Rectal smooth muscle tissue (tissue), 1 donor: ENCODE data around the gene SLC16A8.
A peak's percentile ranks its signal among the peaks of the same experiment; 100 is the strongest.

ENCODE experiments used
- H3K27ac ChIP-seq: one replicate; pipeline ENCODE4 v1.7.0; 2013; ENCODE audit warnings: low read depth, low read length, inconsistent platforms
- H3K27me3 ChIP-seq: one replicate; pipeline ENCODE4 v1.7.0; 2013; ENCODE audit warnings: low read length; ENCODE audit not compliant: control insufficient read depth, insufficient read depth
- H3K36me3 ChIP-seq: one replicate; pipeline ENCODE4 v1.7.0; 2013; ENCODE audit warnings: low read length; ENCODE audit not compliant: control insufficient read depth, insufficient read depth
- H3K4me1 ChIP-seq: one replicate; pipeline ENCODE4 v1.7.0; 2013; ENCODE audit warnings: low read length; ENCODE audit not compliant: control insufficient read depth, insufficient read depth
- H3K4me3 ChIP-seq: one replicate; pipeline ENCODE4 v1.7.0; 2013; ENCODE audit warnings: low read length
- H3K9ac ChIP-seq: one replicate; pipeline ENCODE4 v1.7.0; 2013; ENCODE audit warnings: low read length

The SLC16A8 gene

GRCh38 chr22:38088629-38089473 lies 4.9 kb upstream of the SLC16A8 start:
- no peak overlapping the region for H3K9ac ChIP-seq
- H3K27me3 ChIP-seq = peaks cover 2% of the 10 kb centered on the region
- no peak overlapping the region for H3K27ac ChIP-seq
- H3K4me3 ChIP-seq = no peak overlapping the region
- no peaks in the 10 kb centered on the region for H3K36me3 ChIP-seq
- no peaks in the 10 kb centered on the region for H3K4me1 ChIP-seq

GRCh38 chr22:38087855-38088254 lies 3.9 kb upstream of the SLC16A8 start:
- Histone ChIP-seq H3K4me1 (no peaks in the 10 kb centered on the region), H3K9ac (no peak overlapping the region), H3K4me3 (no peak overlapping the region), H3K27me3 (peaks cover 4% of the 10 kb centered on the region), H3K27ac (no peak overlapping the region), H3K36me3 (no peaks in the 10 kb centered on the region)

GRCh38 chr22:38086942-38087341 lies 3.0 kb upstream of the SLC16A8 start:
- Histone ChIP-seq H3K4me3 (no peak overlapping the region), H3K27ac (no peak overlapping the region), H3K27me3 (peaks cover 12% of the 10 kb centered on the region), H3K9ac (no peak overlapping the region), H3K4me1 (no peaks in the 10 kb centered on the region), H3K36me3 (no peaks in the 10 kb centered on the region)

GRCh38 chr22:38086001-38086845 lies 2.2 kb upstream of the SLC16A8 start:
- no peaks in the 10 kb centered on the region for H3K36me3 ChIP-seq
- peaks cover 13% of the 10 kb centered on the region for H3K27me3 ChIP-seq
- H3K9ac ChIP-seq = no peak overlapping the region
- no peaks in the 10 kb centered on the region for H3K4me1 ChIP-seq
- no peak overlapping the region for H3K27ac ChIP-seq
- H3K4me3 ChIP-seq = no peak overlapping the region

- H3K4me1 ChIP-seq = no peaks in the 10 kb centered on the region
Observed at GRCh38 chr22:38085501-38085900, 1.5 kb upstream of the SLC16A8 start.

GRCh38 chr22:38085056-38085455 lies 1.1 kb upstream of the SLC16A8 start:
- Histone ChIP-seq H3K27me3 (peaks cover 13% of the 10 kb centered on the region), H3K4me1 (no peaks in the 10 kb centered on the region), H3K4me3 (no peak overlapping the region), H3K27ac (no peak overlapping the region), H3K9ac (no peak overlapping the region), H3K36me3 (no peaks in the 10 kb centered on the region)

More at GRCh38 chr22:38085501-38085900, 1.5 kb upstream of the SLC16A8 start:
- no peak overlapping the region for H3K27ac ChIP-seq
- peaks cover 13% of the 10 kb centered on the region for H3K27me3 ChIP-seq
- no peaks in the 10 kb centered on the region for H3K36me3 ChIP-seq
- H3K4me3 ChIP-seq = no peak overlapping the region
- H3K9ac ChIP-seq = no peak overlapping the region

GRCh38 chr22:38082986-38083710 lies 836 bp downstream of the SLC16A8 start:
- H3K36me3 ChIP-seq = no peaks in the 10 kb centered on the region
- H3K27me3 ChIP-seq = peaks cover 11% of the 10 kb centered on the region
- no peak overlapping the region for H3K27ac ChIP-seq
- no peak overlapping the region for H3K4me3 ChIP-seq
- H3K9ac ChIP-seq = no peak overlapping the region
- H3K4me1 ChIP-seq = no peaks in the 10 kb centered on the region

- Histone ChIP-seq H3K27me3 (peaks cover 11% of the 10 kb centered on the region), H3K27ac (no peak overlapping the region), H3K4me1 (no peaks in the 10 kb centered on the region), H3K9ac (no peak overlapping the region), H3K36me3 (no peaks in the 10 kb centered on the region), H3K4me3 (peak overlapping the region; percentile 21)
Observed at GRCh38 chr22:38081941-38082828, 1.8 kb downstream of the SLC16A8 start.

GRCh38 chr22:38081636-38081940 lies 2.4 kb downstream of the SLC16A8 start:
- no peak overlapping the region for H3K27ac ChIP-seq
- H3K36me3 ChIP-seq = no peaks in the 10 kb centered on the region
- H3K4me3 ChIP-seq = peak overlapping the region; percentile 25
- H3K9ac ChIP-seq = no peak overlapping the region
- peaks cover 11% of the 10 kb centered on the region for H3K27me3 ChIP-seq
- H3K4me1 ChIP-seq = no peaks in the 10 kb centered on the region

GRCh38 chr22:38080850-38081635 lies 2.9 kb downstream of the SLC16A8 start:
- Histone ChIP-seq H3K4me1 (no peaks in the 10 kb centered on the region), H3K9ac (no peak overlapping the region), H3K27me3 (peaks cover 11% of the 10 kb centered on the region), H3K4me3 (peak overlapping the region; percentile 25), H3K36me3 (no peaks in the 10 kb centered on the region), H3K27ac (no peak overlapping the region)

GRCh38 chr22:38080474-38080849 lies 3.5 kb downstream of the SLC16A8 start:
- Histone ChIP-seq H3K27ac (no peak overlapping the region), H3K27me3 (peaks cover 11% of the 10 kb centered on the region)

More at GRCh38 chr22:38080474-38080849, 3.5 kb downstream of the SLC16A8 start:
- H3K4me3 ChIP-seq = no peak overlapping the region
- H3K4me1 ChIP-seq = no peaks in the 10 kb centered on the region
- H3K36me3 ChIP-seq = no peaks in the 10 kb centered on the region
- H3K9ac ChIP-seq = no peak overlapping the region
